Measurements from ENCODE around the gene UBE3D. TPM values are rescaled to one million over a fixed set of nuclear protein-coding genes. Genes with fewer than 3 reads are reported as not detected.

UBE3D gene
- total and polyA plus RNA-seq, 7 donors: 1.6 to 10.7 (median 8.0) TPM

- TF ChIP-seq POLR2AphosphoS5 (IDR thresholded peaks at IDR 0.05): no peak
- no peak for TF ChIP-seq CTCF (IDR thresholded peaks at IDR 0.05)
- TF ChIP-seq EP300 (IDR thresholded peaks at IDR 0.05): no peak
- no peak for TF ChIP-seq POLR2A (IDR thresholded peaks at IDR 0.05)
- intact Hi-C loops (cut with DNase I): no loop called here
- no peaks in the 10 kb centered on the region for H3K27me3 ChIP-seq
- 86 to 91% methylated on average over 1 of the region's 1 CpG for WGBS, 2 donors
- no peaks in the 10 kb centered on the region for H3K36me3 ChIP-seq
- H3K27ac ChIP-seq: no peak overlapping the region
- no peak for DNase-seq
- H3K4me1 ChIP-seq: no peaks in the 10 kb centered on the region
- no peaks in the 10 kb centered on the region for H3K9me3 ChIP-seq
- no peak overlapping the region for H3K4me3 ChIP-seq
These were observed 86.0 kb downstream of the UBE3D start for GRCh38 chr6:82979657-82980056.

GRCh38 chr6:82978362-82978945 is 87.2 kb downstream of the UBE3D start:
- Histone ChIP-seq H3K27ac (no peak overlapping the region), H3K27me3 (no peaks in the 10 kb centered on the region), H3K4me3 (no peak overlapping the region), H3K9me3 (no peaks in the 10 kb centered on the region), H3K36me3 (no peaks in the 10 kb centered on the region), H3K4me1 (no peaks in the 10 kb centered on the region)
- TF ChIP-seq POLR2AphosphoS5 (IDR thresholded peaks at IDR 0.05) (no peak), POLR2A (IDR thresholded peaks at IDR 0.05) (no peak), CTCF (IDR thresholded peaks at IDR 0.05) (no peak), EP300 (IDR thresholded peaks at IDR 0.05) (no peak)
- DNase-seq: no peak
- WGBS, 2 donors: 92 to 99% methylated on average over 3 of the region's 3 CpGs
- intact Hi-C loops (cut with DNase I): no loop called here

GRCh38 chr6:82976179-82976578 is 89.5 kb downstream of the UBE3D start:
- Histone ChIP-seq H3K4me3 (no peak overlapping the region), H3K4me1 (no peaks in the 10 kb centered on the region), H3K27me3 (no peaks in the 10 kb centered on the region), H3K9me3 (no peaks in the 10 kb centered on the region), H3K27ac (no peak overlapping the region), H3K36me3 (no peaks in the 10 kb centered on the region)
- no peak for TF ChIP-seq EP300 (IDR thresholded peaks at IDR 0.05)
- no peak for TF ChIP-seq POLR2AphosphoS5 (IDR thresholded peaks at IDR 0.05)
- no peak for TF ChIP-seq POLR2A (IDR thresholded peaks at IDR 0.05)
- no peak for DNase-seq
- intact Hi-C loops (cut with DNase I): no loop called here
- 23 to 68% methylated on average over 1 of the region's 1 CpG for WGBS, 2 donors

DNA sequence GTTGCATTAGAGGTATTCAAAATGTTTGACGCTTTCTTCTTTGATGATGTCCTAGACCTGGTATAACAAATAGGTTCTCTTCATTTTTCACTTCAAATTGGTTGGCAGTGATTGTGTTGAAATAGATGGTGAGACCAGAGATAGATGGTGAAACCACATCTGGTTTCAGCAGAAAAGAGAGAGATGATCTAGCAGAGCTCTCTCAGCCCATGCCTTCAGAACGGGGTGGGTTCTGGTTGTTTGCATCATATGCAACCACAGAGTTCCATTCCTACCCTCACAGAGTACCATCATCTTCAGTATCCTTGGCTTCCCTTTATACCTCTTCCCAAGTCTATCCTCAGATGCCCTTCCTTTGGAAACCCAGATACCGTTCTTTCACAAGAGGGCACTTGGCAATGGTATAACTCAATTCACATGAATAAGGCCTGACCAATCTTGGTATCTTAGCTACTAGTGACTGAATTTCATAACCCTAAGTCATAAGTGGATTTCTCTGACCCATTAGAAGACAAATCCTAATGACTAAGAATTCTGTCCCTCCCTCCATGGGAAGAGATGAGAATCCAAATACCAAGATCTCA is 93.7 kb downstream of the UBE3D start:
- TF ChIP-seq CTCF (IDR thresholded peaks at IDR 0.05) (no peak), EP300 (IDR thresholded peaks at IDR 0.05) (no peak), POLR2A (IDR thresholded peaks at IDR 0.05) (no peak), POLR2AphosphoS5 (IDR thresholded peaks at IDR 0.05) (no peak)
- no peak for DNase-seq
- 96 to 97% methylated on average over 3 of the region's 3 CpGs for WGBS, 2 donors
- Histone ChIP-seq H3K9me3 (no peaks in the 10 kb centered on the region), H3K27ac (no peak overlapping the region), H3K36me3 (no peaks in the 10 kb centered on the region), H3K4me1 (no peaks in the 10 kb centered on the region), H3K27me3 (no peaks in the 10 kb centered on the region), H3K4me3 (no peak overlapping the region)
- intact Hi-C loops (cut with DNase I): no loop called here

DNA sequence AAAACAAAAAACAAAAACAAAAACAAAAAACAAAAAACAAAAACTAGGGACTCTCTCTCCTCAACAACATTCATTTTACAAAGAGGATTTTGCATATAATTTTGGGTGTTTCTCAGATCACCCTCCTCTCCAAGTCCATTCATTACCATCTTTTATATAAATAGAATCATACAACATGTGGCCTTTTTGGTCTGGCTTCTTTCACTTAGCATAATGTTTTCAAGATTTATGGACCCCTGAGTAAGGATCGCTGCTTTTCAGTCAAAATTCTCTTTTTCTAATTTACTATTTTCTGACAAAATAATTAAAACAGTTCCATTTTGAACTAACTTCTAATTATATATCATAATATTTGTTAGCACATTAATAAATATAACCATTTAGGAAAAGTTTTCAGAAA is 94.8 kb downstream of the UBE3D start:
- Histone ChIP-seq H3K9me3 (no peaks in the 10 kb centered on the region), H3K36me3 (no peaks in the 10 kb centered on the region), H3K4me1 (no peaks in the 10 kb centered on the region), H3K27ac (no peak overlapping the region), H3K4me3 (no peak overlapping the region), H3K27me3 (no peaks in the 10 kb centered on the region)
- intact Hi-C loops (cut with DNase I): no loop called here
- TF ChIP-seq POLR2A (IDR thresholded peaks at IDR 0.05): no peak
- TF ChIP-seq EP300 (IDR thresholded peaks at IDR 0.05): no peak
- no peak for TF ChIP-seq POLR2AphosphoS5 (IDR thresholded peaks at IDR 0.05)
- TF ChIP-seq CTCF (IDR thresholded peaks at IDR 0.05): no peak
- 91 to 96% methylated on average over 1 of the region's 1 CpG for WGBS, 2 donors
- DNase-seq: no peak

All from sigmoid colon (tissue), 7 donors.